Panc1 (cell line): ENCODE data around the gene PSENEN. TPM values are rescaled to one million over a fixed set of nuclear protein-coding genes. Genes with fewer than 3 reads are reported as not detected.

Experiments used
- ATAC-seq: fragments of 200-7000 bp; cut with Tn5 transposase; 2 replicates; pipeline ENCODE4 v1.9.1; 2020; ENCODE audit warnings: mild to moderate bottlenecking, moderate library complexity
- Bru-seq: library from RNA; stranded (reverse); fragments of 400-500 nt; gene quantifications from one replicate; lab custom pipeline; 2021; lab: Mats Ljungman, UMichigan
- BruChase-seq, 2 experiments: library from RNA; stranded (reverse); fragments of 400-500 nt; gene quantifications; one replicate each; lab custom pipeline; 2021; lab: Mats Ljungman, UMichigan
- BruUV-seq: library from RNA; stranded (reverse); fragments of 400-500 nt; replicated peaks from 2 replicates; lab custom pipeline; 2021; lab: Mats Ljungman, UMichigan
- CTCF ChIA-PET: fragments of 300-600 bp; sonication (Branson Sonifier 250); formaldehyde crosslinking; loops from one replicate; lab custom pipeline; 2022; ENCODE audit warnings: antibody characterized with exemption; lab: Charles Lee
- POLR2A ChIA-PET: fragments of 300-600 bp; sonication (Branson Sonifier 250); formaldehyde crosslinking; loops from one replicate; lab custom pipeline; 2022; ENCODE audit warnings: antibody characterized with exemption; lab: Charles Lee
- DNase-seq: peaks from one replicate; pipeline ENCODE4 v3.0.0-alpha.2; 2010; ENCODE audit warnings: low read depth, low spot score
- H3K27ac ChIP-seq: 2 replicates; pipeline ENCODE4 v1.5.1; 2011; ENCODE audit warnings: mild to moderate bottlenecking, low read length, inconsistent platforms
- H3K27me3 ChIP-seq: fragments of 200-500 bp; sonication (Bioruptor generic); 2 replicates; pipeline ENCODE4 v1.6.0; 2014; ENCODE audit warnings: low read length, inconsistent platforms; ENCODE audit not compliant: control insufficient read depth, insufficient read depth
- H3K36me3 ChIP-seq: fragments of 200-500 bp; sonication (Bioruptor generic); 2 replicates; pipeline ENCODE4 v1.5.1; 2014; ENCODE audit warnings: inconsistent platforms, mild to moderate bottlenecking, low read length, moderate library complexity; ENCODE audit not compliant: control insufficient read depth, insufficient read depth
- H3K4me1 ChIP-seq: 2 replicates; pipeline ENCODE4 v1.5.1; 2011; ENCODE audit warnings: inconsistent platforms, mild to moderate bottlenecking, low read length, moderate library complexity; ENCODE audit not compliant: control insufficient read depth, insufficient read depth
- H3K4me3 ChIP-seq, 2 experiments: 2 replicates each; pipeline ENCODE4 v1.5.1; 2011 to 2012; ENCODE audit warnings: low read depth in 2 of 2, low read length in 2 of 2, mild to moderate bottlenecking in 2 of 2, inconsistent platforms in 1 of 2, moderate library complexity in 1 of 2
- H3K9me3 ChIP-seq: fragments of 200-500 bp; sonication (Bioruptor generic); 2 replicates; pipeline ENCODE4 v1.5.1; 2014; ENCODE audit warnings: low read depth, mild to moderate bottlenecking, inconsistent platforms, low read length, moderate library complexity; ENCODE audit not compliant: control insufficient read depth, insufficient read depth
- POLR2AphosphoS5 ChIP-seq: IDR thresholded peaks from 2 replicates; pipeline ENCODE4 v1.6.1; 2012; ENCODE audit warnings: mild to moderate bottlenecking, low read depth, low read length, moderate library complexity
- SIN3A ChIP-seq: IDR thresholded peaks from 2 replicates; pipeline ENCODE4 v1.6.1; 2012; ENCODE audit warnings: low read depth, mild to moderate bottlenecking, low read length, moderate library complexity, borderline replicate concordance; ENCODE audit not compliant: insufficient read depth
- TCF7L2 ChIP-seq: IDR thresholded peaks from 2 replicates; pipeline ENCODE4 v1.6.1; 2011; ENCODE audit warnings: mild to moderate bottlenecking, low read depth, low read length, inconsistent platforms
- in situ Hi-C: cut with HindIII; loops from 2 replicates; pipeline ENCODE4 v1.10.0; 2016; ENCODE audit warnings: low sequenced_read_pairs, low pct_unique_long_range_greater_than_20kb
- intact Hi-C: fragments of 100-400 bp; cut with micrococcal nuclease; formaldehyde crosslinking; loops from one replicate; pipeline ENCODE4 v1.10.0; 2022; ENCODE audit not compliant: unreplicated experiment
- long read RNA-seq: library from polyadenylated mRNA; unstranded; transcript quantifications from one replicate; pipeline ENCODE4 v2.0.0, GENCODE V29; 2021; ENCODE audit not compliant: unreplicated experiment
- polyA plus RNA-seq: library from polyadenylated mRNA; unstranded; fragments of >200 nt; gene quantifications from one replicate; pipeline ENCODE4 v1.2.1, GENCODE V29; 2012; ENCODE audit warnings: missing spikeins; ENCODE audit not compliant: insufficient read length
- total RNA-seq: library from RNA; stranded (reverse); gene quantifications from one replicate; pipeline ENCODE4 v1.2.1, GENCODE V29; 2021; ENCODE audit not compliant: unreplicated experiment
- TF ChIP-seq, protein P1 (sequence below): fragments of 450-650 bp; IDR thresholded peaks from 2 replicates; pipeline ENCODE4 v1.5.1; 2017; ENCODE audit warnings: mild to moderate bottlenecking
- TF ChIP-seq, protein P2 (sequence below), 2 experiments: IDR thresholded peaks; 2 replicates each; pipeline ENCODE4 v1.6.1; 2011 to 2012; ENCODE audit warnings: low read depth in 2 of 2, control low read depth in 1 of 2, low read length in 1 of 2, mild to moderate bottlenecking in 1 of 2, moderate library complexity in 1 of 2; ENCODE audit not compliant: insufficient read depth in 1 of 2

The PSENEN gene
- total RNA-seq, result 169 TPM
- polyA plus RNA-seq, result 94.6 TPM
- Bru-seq, nascent RNA, result percentile 91 among the genes with signal in this experiment
- percentile 94 among the genes with signal in this experiment for BruChase-seq, experiment 1, labeled RNA remaining after a 2-hour chase
- percentile 97 among the genes with signal in this experiment for BruChase-seq, experiment 2, labeled RNA remaining after a 6-hour chase
- long read RNA-seq, transcript PSENEN-202 (4 exons, 1,661 nt), result major isoform, 51 of 68 reads
- long read RNA-seq, transcript PSENEN-201 (4 exons, 603 nt), result minor isoform, 7 of 68 reads
- long read RNA-seq, partial matches to known transcripts, result 7 of 68 reads
- long read RNA-seq, other reads (novel, unspliced or antisense), result 0 of 68 reads

DNA sequence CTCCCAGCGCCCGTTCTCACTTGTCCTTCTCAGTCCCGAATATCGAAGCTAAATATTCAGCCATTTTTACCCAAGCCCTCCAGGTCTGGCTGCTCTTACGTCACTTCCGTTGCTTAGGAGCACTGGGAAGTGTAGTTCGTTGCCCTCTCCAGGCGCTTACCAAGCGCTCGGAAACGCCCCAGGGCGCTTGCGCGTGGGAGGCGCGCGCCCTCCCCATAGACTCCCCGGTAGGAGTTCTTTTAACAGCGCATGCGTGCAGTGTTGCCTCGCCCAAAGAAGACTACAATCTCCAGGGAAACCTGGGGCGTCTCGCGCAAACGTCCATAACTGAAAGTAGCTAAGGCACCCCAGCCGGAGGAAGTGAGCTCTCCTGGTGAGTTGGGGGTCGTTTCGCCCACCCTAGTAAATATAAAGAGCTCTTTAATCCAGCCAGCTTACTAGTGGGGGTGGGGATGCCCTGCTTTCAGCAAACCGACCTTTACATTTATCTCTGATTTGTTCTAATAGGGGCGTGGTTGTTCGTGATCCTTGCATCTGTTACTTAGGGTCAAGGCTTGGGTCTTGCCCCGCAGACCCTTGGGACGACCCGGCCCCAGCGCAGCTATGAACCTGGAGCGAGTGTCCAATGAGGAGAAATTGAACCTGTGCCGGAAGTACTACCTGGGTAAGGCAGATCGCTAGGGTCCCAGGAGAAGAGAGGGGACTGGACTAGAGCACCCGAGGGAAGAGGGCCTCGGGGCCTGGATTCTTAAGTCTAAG is at the start of gene PSENEN, which contains the start of gene U2AF1L4:
Gene PSENEN (plus strand): TSS at position 324 of the 759 bp plus-strand sequence. CDS start 280 bp downstream, at position 604.
Gene U2AF1L4 (minus strand): TSS at position 91 of the 759 bp plus-strand sequence. CDS start 27 bp downstream, at position 64.
- in situ Hi-C loops (no loop called here), intact Hi-C loops (no loop called here)
- H3K4me1 ChIP-seq, result peaks cover 29% of the 10 kb centered on the region
- H3K27ac ChIP-seq, result peak within 1 kb of the TSS; percentile 98
- peak within 1 kb of the TSS; percentile 92 to 97 for H3K4me3 ChIP-seq
- no peaks in the 10 kb centered on the region for H3K9me3 ChIP-seq
- TF ChIP-seq POLR2AphosphoS5, result peak; percentile 84
- peak; percentile 91; the same call in 1 of the 2 replicates for TF ChIP-seq SIN3A
- TF ChIP-seq, protein P1, sequence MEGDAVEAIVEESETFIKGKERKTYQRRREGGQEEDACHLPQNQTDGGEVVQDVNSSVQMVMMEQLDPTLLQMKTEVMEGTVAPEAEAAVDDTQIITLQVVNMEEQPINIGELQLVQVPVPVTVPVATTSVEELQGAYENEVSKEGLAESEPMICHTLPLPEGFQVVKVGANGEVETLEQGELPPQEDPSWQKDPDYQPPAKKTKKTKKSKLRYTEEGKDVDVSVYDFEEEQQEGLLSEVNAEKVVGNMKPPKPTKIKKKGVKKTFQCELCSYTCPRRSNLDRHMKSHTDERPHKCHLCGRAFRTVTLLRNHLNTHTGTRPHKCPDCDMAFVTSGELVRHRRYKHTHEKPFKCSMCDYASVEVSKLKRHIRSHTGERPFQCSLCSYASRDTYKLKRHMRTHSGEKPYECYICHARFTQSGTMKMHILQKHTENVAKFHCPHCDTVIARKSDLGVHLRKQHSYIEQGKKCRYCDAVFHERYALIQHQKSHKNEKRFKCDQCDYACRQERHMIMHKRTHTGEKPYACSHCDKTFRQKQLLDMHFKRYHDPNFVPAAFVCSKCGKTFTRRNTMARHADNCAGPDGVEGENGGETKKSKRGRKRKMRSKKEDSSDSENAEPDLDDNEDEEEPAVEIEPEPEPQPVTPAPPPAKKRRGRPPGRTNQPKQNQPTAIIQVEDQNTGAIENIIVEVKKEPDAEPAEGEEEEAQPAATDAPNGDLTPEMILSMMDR, result no peak
- TF ChIP-seq TCF7L2, result no peak
- TF ChIP-seq, protein P2, sequence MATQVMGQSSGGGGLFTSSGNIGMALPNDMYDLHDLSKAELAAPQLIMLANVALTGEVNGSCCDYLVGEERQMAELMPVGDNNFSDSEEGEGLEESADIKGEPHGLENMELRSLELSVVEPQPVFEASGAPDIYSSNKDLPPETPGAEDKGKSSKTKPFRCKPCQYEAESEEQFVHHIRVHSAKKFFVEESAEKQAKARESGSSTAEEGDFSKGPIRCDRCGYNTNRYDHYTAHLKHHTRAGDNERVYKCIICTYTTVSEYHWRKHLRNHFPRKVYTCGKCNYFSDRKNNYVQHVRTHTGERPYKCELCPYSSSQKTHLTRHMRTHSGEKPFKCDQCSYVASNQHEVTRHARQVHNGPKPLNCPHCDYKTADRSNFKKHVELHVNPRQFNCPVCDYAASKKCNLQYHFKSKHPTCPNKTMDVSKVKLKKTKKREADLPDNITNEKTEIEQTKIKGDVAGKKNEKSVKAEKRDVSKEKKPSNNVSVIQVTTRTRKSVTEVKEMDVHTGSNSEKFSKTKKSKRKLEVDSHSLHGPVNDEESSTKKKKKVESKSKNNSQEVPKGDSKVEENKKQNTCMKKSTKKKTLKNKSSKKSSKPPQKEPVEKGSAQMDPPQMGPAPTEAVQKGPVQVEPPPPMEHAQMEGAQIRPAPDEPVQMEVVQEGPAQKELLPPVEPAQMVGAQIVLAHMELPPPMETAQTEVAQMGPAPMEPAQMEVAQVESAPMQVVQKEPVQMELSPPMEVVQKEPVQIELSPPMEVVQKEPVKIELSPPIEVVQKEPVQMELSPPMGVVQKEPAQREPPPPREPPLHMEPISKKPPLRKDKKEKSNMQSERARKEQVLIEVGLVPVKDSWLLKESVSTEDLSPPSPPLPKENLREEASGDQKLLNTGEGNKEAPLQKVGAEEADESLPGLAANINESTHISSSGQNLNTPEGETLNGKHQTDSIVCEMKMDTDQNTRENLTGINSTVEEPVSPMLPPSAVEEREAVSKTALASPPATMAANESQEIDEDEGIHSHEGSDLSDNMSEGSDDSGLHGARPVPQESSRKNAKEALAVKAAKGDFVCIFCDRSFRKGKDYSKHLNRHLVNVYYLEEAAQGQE (IDR thresholded peaks at IDR 0.05; ENCODE audit: insufficient read depth in 1 of 2, low read depth in 2 of 2, low read length in 1 of 2), result no peak
- CTCF ChIA-PET, result interaction anchor here (0.6 to 0.7 kb wide), 2 partner anchors 28 to 90 kb away, joined by 3 to 4 read pairs; no protein-coding TSS in a partner anchor
- POLR2A ChIA-PET, result interaction anchor here (0.6 to 1.2 kb wide), 9 partner anchors 9 to 481 kb away, joined by 3 to 21 read pairs (median 5); no protein-coding TSS in a partner anchor
- ATAC-seq (peak; percentile 80), DNase-seq (peak; percentile 98)
- BruUV-seq, result TSS peak; percentile 84
- H3K36me3 ChIP-seq, result no peaks in the 10 kb centered on the region
- no peaks in the 10 kb centered on the region for H3K27me3 ChIP-seq

- no peak overlapping the region for H3K27ac ChIP-seq
- H3K36me3 ChIP-seq, result no peaks in the 10 kb centered on the region
- ATAC-seq, result no peak
- no peak overlapping the region for H3K4me3 ChIP-seq
- in situ Hi-C loops, result no loop called here
- no peak for DNase-seq
- ChIA-PET CTCF (no interaction called here), POLR2A (no interaction called here)
- TF ChIP-seq SIN3A (no peak), POLR2AphosphoS5 (no peak)
- TF ChIP-seq, protein P2 (IDR thresholded peaks at IDR 0.05; ENCODE audit: insufficient read depth in 1 of 2, low read depth in 2 of 2, low read length in 1 of 2), result no peak
- H3K9me3 ChIP-seq, result no peaks in the 10 kb centered on the region
- no peaks in the 10 kb centered on the region for H3K27me3 ChIP-seq
- no TSS peak for BruUV-seq
- no peaks in the 10 kb centered on the region for H3K4me1 ChIP-seq
- intact Hi-C loops, result loop anchor here (2.0 kb wide), 1 partner anchor 21 kb away; no protein-coding TSS in a partner anchor
These were observed 49.5 kb upstream of the PSENEN start for GRCh38 chr19:35695895-35696422.
